Uterus (tissue), 4 donors: ENCODE data around the gene BMF. TPM values are rescaled to one million over a fixed set of nuclear protein-coding genes. Genes with fewer than 3 reads are reported as not detected.

ENCODE experiments used
- DNase-seq, 2 donors: peaks; one replicate each; pipeline ENCODE4 v3.0.0-alpha.2; 2019 to 2020
- H3K27ac ChIP-seq, 2 donors: fragments of 200-600 bp; sonication (generic); 1 replicate in 1 of 2; 2 replicates in 1 of 2; pipeline ENCODE4 v1.5.1; 2016 to 2018
- H3K27me3 ChIP-seq, 2 donors: fragments of 200-600 bp; sonication (generic); one replicate each; pipeline ENCODE4 v1.5.1; 2018 to 2019; ENCODE audit warnings: control low read depth in 1 of 2
- H3K36me3 ChIP-seq, 2 donors: fragments of 200-600 bp; sonication (generic); one replicate each; pipeline ENCODE4 v1.5.1; 2019; ENCODE audit warnings: control low read depth in 1 of 2
- H3K4me1 ChIP-seq, 2 donors: fragments of 200-600 bp; sonication (generic); one replicate each; pipeline ENCODE4 v1.5.1; 2018 to 2019; ENCODE audit warnings: control low read depth in 1 of 2
- H3K4me3 ChIP-seq, 2 donors: fragments of 200-600 bp; sonication (generic); 1 replicate in 1 of 2; 2 replicates in 1 of 2; pipeline ENCODE4 v1.5.1; 2018 to 2019; ENCODE audit warnings: mild to moderate bottlenecking in 1 of 2
- H3K9me3 ChIP-seq, 2 donors: fragments of 200-600 bp; sonication (generic); one replicate each; pipeline ENCODE4 v1.5.1; 2019; ENCODE audit warnings: control low read depth in 1 of 2
- POLR2A ChIP-seq, 2 donors: fragments of 450-650 bp; IDR thresholded peaks; one replicate each; pipeline ENCODE4 v1.6.1; 2016; ENCODE audit warnings: antibody characterized with exemption in 2 of 2, mild to moderate bottlenecking in 1 of 2, moderate library complexity in 1 of 2
- intact Hi-C: fragments of 100-400 bp; cut with DNase I; formaldehyde crosslinking; loops from one replicate; pipeline ENCODE4 v1.15.1; 2023; ENCODE audit warnings: low total_unique reads
- total RNA-seq, 4 donors: library from RNA; depleted of rRNA in 3 of 4; stranded (reverse); fragments of >200 nt in 3 of 4; gene quantifications; one replicate each; pipeline versions ENCODE4 v1.1.0 to v1.2.4, GENCODE V29; 2014 to 2023
- TF ChIP-seq, protein P1 (sequence below), 4 experiments: fragments of 200-600 bp in 2 of 4; fragments of 450-650 bp in 2 of 4; sonication (generic) in 2 of 4; IDR thresholded peaks; one replicate each; pipeline ENCODE4 v1.5.1; 2016 to 2019; ENCODE audit warnings: antibody characterized with exemption in 4 of 4, mild to moderate bottlenecking in 2 of 4, moderate library complexity in 1 of 4
- donor health status: DM: yes; HTN: yes; CAD: no.

Gene BMF
- total RNA-seq, 4 donors from 2014 or later: 7.1 to 46.2 (median 22.6) TPM

DNA sequence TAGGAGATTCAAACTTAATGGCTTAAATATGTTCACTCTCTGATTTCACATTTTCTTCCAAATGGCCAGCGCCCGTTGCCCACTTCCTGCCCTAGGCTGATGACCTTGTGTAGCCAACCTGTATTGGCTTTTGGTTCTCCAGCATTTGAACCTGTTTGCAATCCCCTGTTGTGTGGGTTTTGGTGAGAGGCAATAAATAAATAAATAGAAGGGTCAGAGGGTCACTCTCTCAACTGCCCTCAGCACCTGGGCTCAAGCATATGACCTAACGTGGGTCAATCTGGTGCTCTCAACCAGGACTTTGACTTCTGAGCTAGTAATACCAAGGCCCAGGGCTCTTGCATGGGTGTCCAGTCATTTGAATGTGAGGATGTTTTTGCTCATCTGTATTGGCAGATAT, 67.9 kb downstream of the BMF start:
- Histone ChIP-seq H3K4me1 (peaks cover 4 to 14% of the 10 kb centered on the region in 2 donors), H3K27me3 (no peaks in the 10 kb centered on the region), H3K27ac (no peak overlapping the region), H3K9me3 (no peaks in the 10 kb centered on the region), H3K36me3 (no peaks in the 10 kb centered on the region), H3K4me3 (no peak overlapping the region)
- TF ChIP-seq, protein P1, sequence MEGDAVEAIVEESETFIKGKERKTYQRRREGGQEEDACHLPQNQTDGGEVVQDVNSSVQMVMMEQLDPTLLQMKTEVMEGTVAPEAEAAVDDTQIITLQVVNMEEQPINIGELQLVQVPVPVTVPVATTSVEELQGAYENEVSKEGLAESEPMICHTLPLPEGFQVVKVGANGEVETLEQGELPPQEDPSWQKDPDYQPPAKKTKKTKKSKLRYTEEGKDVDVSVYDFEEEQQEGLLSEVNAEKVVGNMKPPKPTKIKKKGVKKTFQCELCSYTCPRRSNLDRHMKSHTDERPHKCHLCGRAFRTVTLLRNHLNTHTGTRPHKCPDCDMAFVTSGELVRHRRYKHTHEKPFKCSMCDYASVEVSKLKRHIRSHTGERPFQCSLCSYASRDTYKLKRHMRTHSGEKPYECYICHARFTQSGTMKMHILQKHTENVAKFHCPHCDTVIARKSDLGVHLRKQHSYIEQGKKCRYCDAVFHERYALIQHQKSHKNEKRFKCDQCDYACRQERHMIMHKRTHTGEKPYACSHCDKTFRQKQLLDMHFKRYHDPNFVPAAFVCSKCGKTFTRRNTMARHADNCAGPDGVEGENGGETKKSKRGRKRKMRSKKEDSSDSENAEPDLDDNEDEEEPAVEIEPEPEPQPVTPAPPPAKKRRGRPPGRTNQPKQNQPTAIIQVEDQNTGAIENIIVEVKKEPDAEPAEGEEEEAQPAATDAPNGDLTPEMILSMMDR (IDR thresholded peaks at IDR 0.05): no peak
- TF ChIP-seq POLR2A (IDR thresholded peaks at IDR 0.05): no peak
- no peak for DNase-seq
- intact Hi-C loops: no loop called here

DNA sequence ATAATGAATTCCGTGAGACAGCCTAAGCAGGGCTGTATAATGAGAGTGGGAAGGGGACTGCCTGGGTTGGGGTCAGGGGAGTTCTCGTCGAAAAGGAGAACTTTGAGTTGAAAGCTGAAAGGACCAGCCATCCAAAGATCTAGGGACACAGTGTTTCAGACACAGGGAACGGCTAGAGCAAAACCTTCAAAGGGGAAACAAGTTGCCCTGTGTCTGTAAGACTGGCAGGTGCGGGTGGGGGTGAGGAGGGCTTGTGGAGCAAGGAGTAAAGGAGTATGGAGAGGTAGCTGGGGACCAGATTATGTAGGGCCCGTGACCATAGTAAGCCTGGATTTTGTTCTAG, 68.4 kb downstream of the BMF start:
- Histone ChIP-seq H3K27me3 (no peaks in the 10 kb centered on the region), H3K36me3 (no peaks in the 10 kb centered on the region), H3K4me1 (peaks cover 4 to 9% of the 10 kb centered on the region in 2 donors), H3K4me3 (no peak overlapping the region), H3K27ac (peak overlapping the region in 1 of 2 donors; percentile 87), H3K9me3 (no peaks in the 10 kb centered on the region)
- intact Hi-C loops: no loop called here
- DNase-seq: no peak
- no peak for TF ChIP-seq POLR2A (IDR thresholded peaks at IDR 0.05)
- TF ChIP-seq, protein P1 (IDR thresholded peaks at IDR 0.05): no peak

DNA sequence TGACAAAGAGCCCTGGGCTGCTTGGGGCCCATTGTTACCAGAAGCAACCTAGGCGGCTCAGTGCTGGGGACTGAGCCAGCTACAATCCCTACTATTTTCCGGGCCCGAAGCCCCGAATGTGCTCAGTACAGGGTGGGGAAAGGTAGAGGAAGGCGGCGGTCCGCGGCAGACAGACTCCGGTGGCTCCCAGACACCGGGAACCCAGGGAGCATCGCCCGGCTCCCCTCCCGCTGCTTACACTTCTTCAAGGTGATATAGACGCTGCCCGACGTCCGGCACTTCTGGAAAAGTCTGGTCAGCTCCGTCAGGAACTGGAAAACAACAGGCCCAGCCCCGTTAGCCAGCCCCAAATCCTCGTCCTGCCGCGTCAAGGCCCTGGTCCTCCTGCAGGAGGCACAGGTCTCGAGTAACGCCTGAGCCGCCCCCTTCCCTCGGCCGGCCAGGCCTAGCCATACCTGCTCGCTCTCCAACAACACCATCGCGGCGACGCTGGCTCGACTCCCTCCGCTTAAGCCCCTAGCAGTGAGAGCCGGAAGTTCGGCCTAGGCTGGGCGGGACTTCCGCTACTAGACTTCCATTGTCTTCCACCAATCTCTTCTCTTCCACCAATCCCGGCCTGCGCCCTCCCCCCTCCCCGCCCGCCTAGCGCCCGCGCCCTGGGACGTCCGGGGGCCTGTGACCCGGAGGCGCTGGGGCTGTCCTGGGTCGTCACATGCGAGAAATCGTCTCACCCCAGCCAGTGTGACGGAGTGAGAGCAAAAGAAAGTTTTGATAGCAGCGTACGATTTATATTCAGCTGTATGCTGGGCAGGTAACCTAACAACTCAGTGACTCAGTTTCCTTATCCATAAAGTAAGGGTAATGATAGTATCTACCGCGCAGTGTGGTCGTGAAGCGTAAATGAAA, 69.8 kb downstream of the BMF start, which contains the start of gene SRP14:
SRP14 (minus strand) TSS at position 544 of the 906 bp plus-strand sequence; CDS start at position 479, 65 bp downstream.
- no peaks in the 10 kb centered on the region for H3K36me3 ChIP-seq
- H3K27ac ChIP-seq: peak within 1 kb of the TSS; percentile 87 to 91
- peak within 1 kb of the TSS; percentile 58 to 69 for H3K4me3 ChIP-seq
- intact Hi-C loops: no loop called here
- TF ChIP-seq POLR2A (IDR thresholded peaks at IDR 0.05): peak; percentile 81 to 90
- TF ChIP-seq, protein P1 (IDR thresholded peaks at IDR 0.05): peak in 3 of 4 experiments; percentile 9 to 59 (median 32)
- DNase-seq: peak; percentile 94 to 95
- H3K9me3 ChIP-seq: no peaks in the 10 kb centered on the region
- peaks cover 4 to 9% of the 10 kb centered on the region in 2 donors for H3K4me1 ChIP-seq
- no peaks in the 10 kb centered on the region for H3K27me3 ChIP-seq

DNA sequence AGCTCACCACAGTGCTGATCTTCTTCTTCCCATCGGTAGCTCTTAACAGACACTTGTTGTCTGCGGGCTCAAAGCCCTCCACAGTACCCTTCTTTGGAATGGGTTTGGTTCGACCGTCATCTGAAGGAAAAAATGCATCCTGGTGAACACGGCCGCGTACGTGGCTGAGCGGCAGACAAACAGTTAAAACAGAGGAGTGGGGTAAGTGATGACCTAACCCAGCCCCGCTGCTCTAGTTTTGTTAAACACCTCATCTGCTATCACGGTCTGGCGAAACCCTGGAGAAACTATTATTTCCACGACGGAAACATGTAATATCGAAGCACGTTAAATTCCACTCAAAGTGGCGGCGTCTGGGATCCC, 70.4 kb downstream of the BMF start:
- TF ChIP-seq, protein P1 (IDR thresholded peaks at IDR 0.05): no peak
- no peak for TF ChIP-seq POLR2A (IDR thresholded peaks at IDR 0.05)
- H3K9me3 ChIP-seq: no peaks in the 10 kb centered on the region

More for the DNA sequence above, 70.4 kb downstream of the BMF start:
- Histone ChIP-seq H3K27me3 (no peaks in the 10 kb centered on the region), H3K27ac (peak overlapping the region; percentile 87 to 91), H3K4me1 (peaks cover 4 to 9% of the 10 kb centered on the region in 2 donors), H3K36me3 (no peaks in the 10 kb centered on the region), H3K4me3 (peak overlapping the region; percentile 58 to 69)
- DNase-seq: no peak
- intact Hi-C loops: no loop called here

Other genes starting within 250 kb of the BMF start
- gene GPR176, start 188.6 kb downstream of the BMF start, total RNA-seq: 10 to 100 TPM in 1 of 4 donors, 1 to 10 TPM in 3; 5.5 to 11.8 (median 7.1) TPM
- 10 to 100 TPM; 18.2 to 59.4 (median 36.7) TPM for gene EIF2AK4, start 174.8 kb downstream of the BMF start, total RNA-seq
- 100 to 1,000 TPM; 142 to 485 (median 230) TPM for gene SRP14, start 69.7 kb downstream of the BMF start, total RNA-seq
- 10 to 100 TPM in 1 of 4 donors, under 1 TPM in 1, not detected in 2; under 0.01 to 31.5 TPM for gene BUB1B, start 52.2 kb upstream of the BMF start, total RNA-seq
- gene PAK6, start 130.2 kb upstream of the BMF start, total RNA-seq: 1 to 10 TPM in 3 of 4 donors, not detected in 1; 2.3 to 5.0 (median 3.3) TPM
- gene ANKRD63, start 174.2 kb upstream of the BMF start, total RNA-seq: under 1 TPM in 2 of 4 donors, not detected in 2; 0.28 to 0.52 TPM
- gene PLCB2, start 199.1 kb upstream of the BMF start, total RNA-seq: 10 to 100 TPM in 2 of 4 donors, 1 to 10 TPM in 2; 3.5 to 19.0 (median 9.3) TPM
- gene INAFM2, start 214.8 kb upstream of the BMF start, total RNA-seq: 10 to 100 TPM in 2 of 4 donors, 1 to 10 TPM in 2; 3.2 to 68.1 (median 8.9) TPM
- 10 to 100 TPM in 1 of 4 donors, 1 to 10 TPM in 3; 2.4 to 43.8 (median 6.6) TPM for gene CCDC9B, start 232.1 kb upstream of the BMF start, total RNA-seq
- 1 to 10 TPM in 1 of 4 donors, not detected in 3; 1.8 TPM for gene PHGR1, start 242.2 kb upstream of the BMF start, total RNA-seq
- under 1 TPM in 2 of 4 donors, not detected in 2; 0.14 to 0.85 TPM for gene DISP2, start 249.3 kb upstream of the BMF start, total RNA-seq